Fibroblast of lung (primary cell): ENCODE results near the gene KRT76. TPM values are rescaled to one million over a fixed set of nuclear protein-coding genes. Genes with fewer than 3 reads are reported as not detected.

Experiments used
- DNase-seq, 2 donors: peaks; one replicate each; pipeline versions ENCODE4 v3.0.0 to v3.0.0-alpha.2; 2010; ENCODE audit warnings: low read depth in 2 of 2
- H2AFZ ChIP-seq: 2 replicates; pipeline ENCODE4 v1.5.1; 2012; ENCODE audit warnings: low read length, control low read depth, inconsistent platforms
- H3K27ac ChIP-seq: 2 replicates; pipeline ENCODE4 v1.5.1; 2011; ENCODE audit warnings: low read length, control low read depth; ENCODE audit not compliant: insufficient read depth
- H3K27me3 ChIP-seq: 2 replicates; pipeline ENCODE4 v1.5.1; 2011; ENCODE audit warnings: mild to moderate bottlenecking, low read length; ENCODE audit not compliant: control insufficient read depth, insufficient read depth
- H3K36me3 ChIP-seq: 2 replicates; pipeline ENCODE4 v1.5.1; 2011; ENCODE audit warnings: low read length; ENCODE audit not compliant: control insufficient read depth, insufficient read depth
- H3K4me1 ChIP-seq: 2 replicates; pipeline ENCODE4 v1.5.1; 2011; ENCODE audit warnings: low read length; ENCODE audit not compliant: control insufficient read depth, insufficient read depth; ENCODE audit errors: extremely low read depth
- H3K4me2 ChIP-seq: 2 replicates; pipeline ENCODE4 v1.5.1; 2011; ENCODE audit warnings: low read length, control low read depth; ENCODE audit not compliant: insufficient read depth; ENCODE audit errors: extremely low read depth
- H3K4me3 ChIP-seq, 4 experiments: fragments of 200-600 bp in 1 of 4; sonication (generic) in 1 of 4; replicated peaks in 1 of 4; 2 replicates each; pipeline ENCODE4 v1.5.1; 2011 to 2016; ENCODE audit warnings: low read length in 4 of 4, low read depth in 3 of 4, mild to moderate bottlenecking in 3 of 4, control low read depth in 2 of 4, inconsistent platforms in 1 of 4, mixed read lengths in 1 of 4; ENCODE audit not compliant: insufficient read depth in 1 of 4; ENCODE audit errors: control extremely low read depth in 1 of 4
- H3K79me2 ChIP-seq: 2 replicates; pipeline ENCODE4 v1.5.1; 2012; ENCODE audit warnings: mild to moderate bottlenecking, low read length, inconsistent platforms; ENCODE audit not compliant: control insufficient read depth, insufficient read depth
- H3K9ac ChIP-seq: 2 replicates; pipeline ENCODE4 v1.5.1; 2011; ENCODE audit warnings: mild to moderate bottlenecking, low read length, control low read depth; ENCODE audit not compliant: insufficient read depth
- H3K9me3 ChIP-seq: 2 replicates; pipeline ENCODE4 v1.5.1; 2012; ENCODE audit warnings: low read depth, low read length; ENCODE audit not compliant: control insufficient read depth, insufficient read depth
- H4K20me1 ChIP-seq: 2 replicates; pipeline ENCODE4 v1.5.1; 2011; ENCODE audit warnings: low read length; ENCODE audit not compliant: control insufficient read depth, insufficient read depth; ENCODE audit errors: extremely low read depth
- EZH2 ChIP-seq: IDR thresholded peaks from 2 replicates; pipeline ENCODE4 v1.5.1; 2012; ENCODE audit warnings: low read length, control low read depth, mild to moderate bottlenecking; ENCODE audit errors: missing control alignments
- polyA plus RNA-seq, 2 donors: library from polyadenylated mRNA; depleted of rRNA in 1 of 2; stranded (reverse) in 1 of 2; unstranded in 1 of 2; fragments of >200 nt; gene quantifications; 2 replicates each; pipeline ENCODE4 v1.2.1, GENCODE V29; 2011 to 2012; ENCODE audit warnings: missing spikeins in 1 of 2
- total RNA-seq: library from RNA; depleted of rRNA; stranded (reverse); fragments of >200 nt; gene quantifications from 2 replicates; pipeline ENCODE4 v1.2.1, GENCODE V29; 2014
- TF ChIP-seq, protein P1 (sequence below), 2 donors: IDR thresholded peaks in 1 of 2; conservative IDR thresholded peaks in 1 of 2; 1 replicate in 1 of 2; 2 replicates in 1 of 2; pipeline ENCODE4 v1.5.1; 2011 to 2012; ENCODE audit warnings: low read length in 2 of 2, control low read depth in 1 of 2, inconsistent platforms in 1 of 2, low read depth in 1 of 2, mild to moderate bottlenecking in 1 of 2

Gene KRT76
- total and polyA plus RNA-seq, 2 donors (not counting 1 experiment from before 2014, with no cell fraction given): not detected

DNA sequence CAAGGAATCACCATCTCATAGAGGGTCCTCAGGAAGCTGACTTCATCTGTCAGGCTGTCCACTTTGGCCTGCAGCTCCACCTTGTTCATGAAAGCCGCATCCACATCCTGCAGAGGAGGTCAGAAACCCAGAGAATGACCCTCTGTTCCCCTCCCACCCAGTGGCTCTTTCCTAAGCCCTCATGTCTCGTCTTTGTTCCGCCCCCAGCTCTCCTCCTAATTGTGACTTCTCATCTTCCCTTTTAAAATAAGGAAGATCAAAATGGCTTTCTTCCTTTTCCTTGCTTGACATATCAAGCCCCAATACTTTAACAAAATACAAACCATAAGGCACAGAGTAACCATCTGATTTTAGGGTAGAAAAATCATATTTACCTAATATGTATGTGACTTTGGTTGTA, 4.4 kb downstream of the KRT76 start:
- no peak for DNase-seq
- TF ChIP-seq, protein P1, sequence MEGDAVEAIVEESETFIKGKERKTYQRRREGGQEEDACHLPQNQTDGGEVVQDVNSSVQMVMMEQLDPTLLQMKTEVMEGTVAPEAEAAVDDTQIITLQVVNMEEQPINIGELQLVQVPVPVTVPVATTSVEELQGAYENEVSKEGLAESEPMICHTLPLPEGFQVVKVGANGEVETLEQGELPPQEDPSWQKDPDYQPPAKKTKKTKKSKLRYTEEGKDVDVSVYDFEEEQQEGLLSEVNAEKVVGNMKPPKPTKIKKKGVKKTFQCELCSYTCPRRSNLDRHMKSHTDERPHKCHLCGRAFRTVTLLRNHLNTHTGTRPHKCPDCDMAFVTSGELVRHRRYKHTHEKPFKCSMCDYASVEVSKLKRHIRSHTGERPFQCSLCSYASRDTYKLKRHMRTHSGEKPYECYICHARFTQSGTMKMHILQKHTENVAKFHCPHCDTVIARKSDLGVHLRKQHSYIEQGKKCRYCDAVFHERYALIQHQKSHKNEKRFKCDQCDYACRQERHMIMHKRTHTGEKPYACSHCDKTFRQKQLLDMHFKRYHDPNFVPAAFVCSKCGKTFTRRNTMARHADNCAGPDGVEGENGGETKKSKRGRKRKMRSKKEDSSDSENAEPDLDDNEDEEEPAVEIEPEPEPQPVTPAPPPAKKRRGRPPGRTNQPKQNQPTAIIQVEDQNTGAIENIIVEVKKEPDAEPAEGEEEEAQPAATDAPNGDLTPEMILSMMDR (conservative IDR thresholded peaks at IDR 0.05 in 1 of 2, IDR thresholded peaks at IDR 0.05 in 1 of 2; ENCODE audit: low read depth in 1 of 2, low read length in 2 of 2): no peak
- TF ChIP-seq EZH2: no peak
- Histone ChIP-seq H3K4me2 (no peak overlapping the region), H2AFZ (no peak overlapping the region), H3K4me3 (no peak overlapping the region), H3K4me1 (no peaks in the 10 kb centered on the region), H4K20me1 (no peaks in the 10 kb centered on the region), H3K27ac (no peak overlapping the region), H3K9ac (no peak overlapping the region), H3K27me3 (peaks cover 12% of the 10 kb centered on the region), H3K36me3 (no peaks in the 10 kb centered on the region), H3K9me3 (no peaks in the 10 kb centered on the region), H3K79me2 (no peaks in the 10 kb centered on the region)

DNA sequence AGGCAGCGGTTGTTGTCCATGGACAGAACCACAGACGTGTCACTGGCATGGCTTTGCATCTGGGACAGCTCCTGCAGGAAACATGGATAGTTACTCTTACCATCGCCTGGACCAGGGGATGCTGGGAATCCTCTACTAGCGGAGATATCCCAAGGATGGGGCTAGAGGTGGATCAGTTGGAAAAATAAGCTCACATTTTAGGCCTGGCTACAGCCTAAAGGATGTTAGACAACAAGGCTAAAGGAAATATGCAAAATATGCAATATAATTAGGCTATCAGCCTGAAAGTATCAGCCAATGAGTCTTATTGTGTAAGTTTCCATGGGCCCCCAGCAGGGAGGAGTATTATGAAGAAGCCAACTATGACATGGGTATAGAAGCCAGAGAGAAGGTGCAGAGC, 5.0 kb downstream of the KRT76 start:
- Histone ChIP-seq H3K4me2 (no peak overlapping the region), H3K4me1 (no peaks in the 10 kb centered on the region), H3K27me3 (peaks cover 14% of the 10 kb centered on the region), H2AFZ (no peak overlapping the region), H3K27ac (no peak overlapping the region), H3K9ac (no peak overlapping the region), H3K79me2 (no peaks in the 10 kb centered on the region), H3K36me3 (no peaks in the 10 kb centered on the region), H3K9me3 (no peaks in the 10 kb centered on the region), H3K4me3 (no peak overlapping the region), H4K20me1 (no peaks in the 10 kb centered on the region)
- TF ChIP-seq EZH2: no peak
- TF ChIP-seq, protein P1 (conservative IDR thresholded peaks at IDR 0.05 in 1 of 2, IDR thresholded peaks at IDR 0.05 in 1 of 2; ENCODE audit: low read depth in 1 of 2, low read length in 2 of 2): no peak
- DNase-seq: no peak

DNA sequence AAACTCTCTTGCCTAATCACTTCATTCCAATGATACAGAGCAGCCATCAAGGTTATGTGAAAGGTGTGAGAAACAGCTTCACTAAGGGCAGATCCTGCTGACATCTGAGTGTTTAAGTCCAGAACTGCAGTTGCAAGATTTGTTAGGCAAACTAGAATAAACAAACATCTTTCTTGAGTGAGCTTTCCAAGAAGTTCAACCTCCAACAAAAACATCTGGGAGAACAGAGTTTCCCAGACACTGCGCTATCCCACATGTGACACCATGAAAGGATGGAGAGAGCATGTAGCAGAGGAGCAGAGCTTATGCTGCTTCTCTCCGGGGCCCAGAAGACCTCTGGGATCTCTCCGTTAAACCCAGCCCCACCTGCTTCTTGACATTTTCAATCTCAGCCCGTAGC, 5.6 kb downstream of the KRT76 start:
- Histone ChIP-seq H3K27ac (no peak overlapping the region), H3K27me3 (peaks cover 14% of the 10 kb centered on the region), H3K9ac (no peak overlapping the region), H3K4me3 (no peak overlapping the region), H2AFZ (no peak overlapping the region), H3K4me2 (no peak overlapping the region), H4K20me1 (no peaks in the 10 kb centered on the region), H3K9me3 (no peaks in the 10 kb centered on the region), H3K79me2 (no peaks in the 10 kb centered on the region), H3K4me1 (no peaks in the 10 kb centered on the region), H3K36me3 (no peaks in the 10 kb centered on the region)
- no peak for DNase-seq
- TF ChIP-seq EZH2: no peak
- TF ChIP-seq, protein P1 (conservative IDR thresholded peaks at IDR 0.05 in 1 of 2, IDR thresholded peaks at IDR 0.05 in 1 of 2; ENCODE audit: low read depth in 1 of 2, low read length in 2 of 2): no peak
